Fibroblast of pulmonary artery (primary cell): ENCODE results near the gene GDA.
A peak's percentile ranks its signal among the peaks of the same experiment; 100 is the strongest.
"Not testable (repeated sequence)": the region's sequence is repeated elsewhere in the genome, so short reads cannot be mapped to it uniquely, and the experiment has no call there.

ENCODE experiments used
- DNase-seq: peaks from one replicate; pipeline ENCODE4 v3.0.0-alpha.2; 2010; ENCODE audit warnings: low read depth
- H3K4me3 ChIP-seq: replicated peaks from 2 replicates; pipeline ENCODE4 v1.5.1; 2011; ENCODE audit warnings: low read depth, mild to moderate bottlenecking, control low read depth, low read length, moderate library complexity
- TF ChIP-seq, protein P1 (sequence below): IDR thresholded peaks from 2 replicates; pipeline ENCODE4 v1.5.1; 2011; ENCODE audit warnings: mild to moderate bottlenecking, control low read depth, low read length, inconsistent platforms; ENCODE audit errors: missing control alignments

The GDA gene

GRCh38 chr9:72290311-72290710, 141.1 kb downstream of the GDA start:
- DNase-seq: no peak
- TF ChIP-seq, protein P1, sequence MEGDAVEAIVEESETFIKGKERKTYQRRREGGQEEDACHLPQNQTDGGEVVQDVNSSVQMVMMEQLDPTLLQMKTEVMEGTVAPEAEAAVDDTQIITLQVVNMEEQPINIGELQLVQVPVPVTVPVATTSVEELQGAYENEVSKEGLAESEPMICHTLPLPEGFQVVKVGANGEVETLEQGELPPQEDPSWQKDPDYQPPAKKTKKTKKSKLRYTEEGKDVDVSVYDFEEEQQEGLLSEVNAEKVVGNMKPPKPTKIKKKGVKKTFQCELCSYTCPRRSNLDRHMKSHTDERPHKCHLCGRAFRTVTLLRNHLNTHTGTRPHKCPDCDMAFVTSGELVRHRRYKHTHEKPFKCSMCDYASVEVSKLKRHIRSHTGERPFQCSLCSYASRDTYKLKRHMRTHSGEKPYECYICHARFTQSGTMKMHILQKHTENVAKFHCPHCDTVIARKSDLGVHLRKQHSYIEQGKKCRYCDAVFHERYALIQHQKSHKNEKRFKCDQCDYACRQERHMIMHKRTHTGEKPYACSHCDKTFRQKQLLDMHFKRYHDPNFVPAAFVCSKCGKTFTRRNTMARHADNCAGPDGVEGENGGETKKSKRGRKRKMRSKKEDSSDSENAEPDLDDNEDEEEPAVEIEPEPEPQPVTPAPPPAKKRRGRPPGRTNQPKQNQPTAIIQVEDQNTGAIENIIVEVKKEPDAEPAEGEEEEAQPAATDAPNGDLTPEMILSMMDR: no peak

GRCh38 chr9:72291576-72291975, 142.3 kb downstream of the GDA start:
- not testable (repeated sequence) for H3K4me3 ChIP-seq, DNase-seq

More at GRCh38 chr9:72290311-72290710, 141.1 kb downstream of the GDA start:
- H3K4me3 ChIP-seq: no peak overlapping the region

- TF ChIP-seq, protein P1: peak; percentile 55
- peak; percentile 72 for DNase-seq
- no peak overlapping the region for H3K4me3 ChIP-seq
Measured at GRCh38 chr9:72292256-72292682, 143.0 kb downstream of the GDA start.

DNA sequence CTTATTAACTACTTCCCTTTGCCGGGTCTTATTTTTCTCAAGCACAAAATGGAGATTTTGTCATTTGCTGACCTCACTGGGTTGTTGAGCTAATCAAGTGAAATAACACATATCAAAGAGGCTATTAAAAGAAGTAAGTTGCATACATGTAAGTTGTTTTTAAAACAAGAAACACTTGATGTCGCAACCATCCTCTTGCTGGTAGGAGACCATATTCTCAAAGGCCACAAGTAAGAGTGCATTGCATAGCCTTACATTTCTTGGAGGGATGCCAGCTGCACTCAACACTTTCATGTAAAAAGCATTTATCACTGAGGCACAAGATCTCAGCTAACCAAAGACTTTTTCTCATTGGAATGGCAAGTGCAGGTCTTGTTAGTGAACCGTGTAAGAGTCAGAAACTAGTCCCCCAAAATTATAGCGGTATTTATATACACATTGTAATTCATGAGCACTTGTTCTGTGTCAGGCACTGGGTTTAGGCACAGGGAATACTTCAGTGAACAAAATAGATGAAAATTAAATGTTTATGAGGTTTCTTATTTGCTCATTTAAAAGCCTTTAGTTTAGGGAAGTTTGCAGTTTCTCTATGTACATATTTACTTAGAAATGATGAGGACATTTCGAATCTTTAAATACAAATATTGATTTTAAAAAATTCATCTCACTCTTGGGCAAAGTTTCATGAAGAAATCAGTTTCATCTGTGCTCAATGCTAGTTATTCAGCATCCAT, 143.8 kb downstream of the GDA start:
- TF ChIP-seq, protein P1: no peak
- DNase-seq: peak; percentile 96

GRCh38 chr9:72294936-72295335, 145.7 kb downstream of the GDA start:
- no peak overlapping the region for H3K4me3 ChIP-seq
- peak; percentile 41 for DNase-seq
- TF ChIP-seq, protein P1: no peak

More for the DNA sequence above, 143.8 kb downstream of the GDA start:
- no peak overlapping the region for H3K4me3 ChIP-seq

DNA sequence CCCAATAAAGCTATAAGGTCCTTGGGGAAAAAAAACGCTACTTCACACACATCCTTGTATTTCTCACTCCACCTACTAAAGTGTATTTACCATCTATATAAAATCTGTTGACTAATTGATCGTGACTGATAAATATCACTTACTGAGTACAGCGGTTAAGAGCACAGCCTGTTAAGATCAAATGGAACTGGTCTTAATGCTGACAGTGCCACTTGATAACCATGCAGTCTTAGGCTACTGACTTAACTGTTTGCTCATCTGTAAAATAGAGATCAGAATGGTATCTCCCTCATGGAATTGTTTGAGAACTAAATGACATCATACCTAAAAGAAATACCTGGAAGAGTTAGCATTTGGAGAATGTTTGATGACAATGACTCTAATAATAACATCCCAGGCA, 148.3 kb downstream of the GDA start:
- H3K4me3 ChIP-seq: no peak overlapping the region
- TF ChIP-seq, protein P1: no peak
- DNase-seq: no peak

GRCh38 chr9:72299017-72299603, 149.9 kb downstream of the GDA start:
- no peak overlapping the region for H3K4me3 ChIP-seq
- TF ChIP-seq, protein P1: no peak
- DNase-seq: no peak
